Measurements from ENCODE around the gene EDAR. TPM values are rescaled to one million over a fixed set of nuclear protein-coding genes. Genes with fewer than 3 reads are reported as not detected.

The EDAR gene
- polyA plus RNA-seq, 2 of the 4 experiments (the other 2 are of a cell fraction): 0.05 to 0.26 TPM

- Histone ChIP-seq H3K27ac (no peak overlapping the region), H3K9me3 (no peaks in the 10 kb centered on the region), H3K4me1 (no peaks in the 10 kb centered on the region), H3K4me3 (no peak overlapping the region), H3K4me2 (no peak overlapping the region)
- WGBS (ENCODE audit: missing lambda C conversion rate): 47% methylated on average over 1 of the region's 1 CpG
- no peak for DNase-seq (ENCODE audit: low read depth in 1 of 2, low spot score in 1 of 2)
- ATAC-seq: no peak
- POLR2A ChIA-PET: no interaction called here
- FAIRE-seq: no peak
- CTCF ChIA-PET: interaction anchor here (0.9 kb wide), 1 partner anchor 19 kb away, joined by 3 read pairs; no protein-coding TSS in a partner anchor
- TF ChIP-seq KDM1A (IDR thresholded peaks at IDR 0.05; ENCODE audit: low read depth) (no peak), HOXB13 (CRISPR knock-in tag; IDR thresholded peaks at IDR 0.05; ENCODE audit: low read depth) (no peak), CTCF (IDR thresholded peaks at IDR 0.05) (no peak), RFX5 (IDR thresholded peaks at IDR 0.05) (no peak), SMC3 (IDR thresholded peaks at IDR 0.05) (no peak), MAFK (IDR thresholded peaks at IDR 0.05; ENCODE audit: partially characterized antibody) (no peak)
Measured at GRCh38 chr2:108908713-108909070, 80.3 kb downstream of the EDAR start.

- no peak for DNase-seq (ENCODE audit: low read depth in 1 of 2, low spot score in 1 of 2)
- Histone ChIP-seq H3K4me3 (no peak overlapping the region), H3K4me2 (no peak overlapping the region), H3K27ac (no peak overlapping the region), H3K4me1 (no peaks in the 10 kb centered on the region), H3K9me3 (no peaks in the 10 kb centered on the region)
- ATAC-seq: no peak
- no peak for FAIRE-seq
- TF ChIP-seq CHD4 (IDR thresholded peaks at IDR 0.05; ENCODE audit: borderline replicate concordance) (no peak), ATOH8 (CRISPR knock-in tag; IDR thresholded peaks at IDR 0.05; ENCODE audit: low read depth) (no peak), ZNF302 (CRISPR knock-in tag; IDR thresholded peaks at IDR 0.05) (no peak), REST (IDR thresholded peaks at IDR 0.05) (no peak), POLR2AphosphoS2 (conservative IDR thresholded peaks at IDR 0.05; ENCODE audit: low read length) (no peak), HDAC2 (IDR thresholded peaks at IDR 0.05) (no peak), ESRRA (IDR thresholded peaks at IDR 0.05; ENCODE audit: borderline replicate concordance, low read length) (no peak), HOXB13 (CRISPR knock-in tag; IDR thresholded peaks at IDR 0.05; ENCODE audit: low read depth) (no peak), EHF (CRISPR knock-in tag; IDR thresholded peaks at IDR 0.05) (no peak), E2F6 (IDR thresholded peaks at IDR 0.05; ENCODE audit: borderline replicate concordance, low read depth) (no peak), GATA3 (IDR thresholded peaks at IDR 0.05; ENCODE audit: borderline replicate concordance) (no peak), FOXS1 (CRISPR knock-in tag; IDR thresholded peaks at IDR 0.05) (no peak), NPAS2 (CRISPR knock-in tag; IDR thresholded peaks at IDR 0.05; ENCODE audit: borderline replicate concordance) (no peak), PBX3 (IDR thresholded peaks at IDR 0.05) (no peak), HOXA7 (CRISPR knock-in tag; IDR thresholded peaks at IDR 0.05) (no peak), KDM5A (IDR thresholded peaks at IDR 0.05) (no peak), ZC3H11A (IDR thresholded peaks at IDR 0.05) (no peak)
- ChIA-PET POLR2A (no interaction called here), CTCF (interaction anchor here (0.6 to 0.9 kb wide), 3 partner anchors 19 to 73 kb away, joined by 3 read pairs; no protein-coding TSS in a partner anchor)
- WGBS (ENCODE audit: missing lambda C conversion rate): 78% methylated on average over 23 of the region's 24 CpGs
Measured at GRCh38 chr2:108907822-108908712, 81.0 kb downstream of the EDAR start.
